Panc1 (cell line): ENCODE measurements around the gene NMRK1. TPM values are rescaled to one million over a fixed set of nuclear protein-coding genes. Genes with fewer than 3 reads are reported as not detected.

Experiments used
- ATAC-seq: fragments of 200-7000 bp; cut with Tn5 transposase; 2 replicates; pipeline ENCODE4 v1.9.1; 2020; ENCODE audit warnings: mild to moderate bottlenecking, moderate library complexity
- BruUV-seq: library from RNA; stranded (reverse); fragments of 400-500 nt; replicated peaks from 2 replicates; lab custom pipeline; 2021; lab: Mats Ljungman, UMichigan
- CTCF ChIA-PET: fragments of 300-600 bp; sonication (Branson Sonifier 250); formaldehyde crosslinking; loops from one replicate; lab custom pipeline; 2022; ENCODE audit warnings: antibody characterized with exemption; lab: Charles Lee
- POLR2A ChIA-PET: fragments of 300-600 bp; sonication (Branson Sonifier 250); formaldehyde crosslinking; loops from one replicate; lab custom pipeline; 2022; ENCODE audit warnings: antibody characterized with exemption; lab: Charles Lee
- DNase-seq: peaks from one replicate; pipeline ENCODE4 v3.0.0-alpha.2; 2010; ENCODE audit warnings: low read depth, low spot score
- H3K27ac ChIP-seq: 2 replicates; pipeline ENCODE4 v1.5.1; 2011; ENCODE audit warnings: mild to moderate bottlenecking, low read length, inconsistent platforms
- H3K27me3 ChIP-seq: fragments of 200-500 bp; sonication (Bioruptor generic); 2 replicates; pipeline ENCODE4 v1.6.0; 2014; ENCODE audit warnings: low read length, inconsistent platforms; ENCODE audit not compliant: control insufficient read depth, insufficient read depth
- H3K36me3 ChIP-seq: fragments of 200-500 bp; sonication (Bioruptor generic); 2 replicates; pipeline ENCODE4 v1.5.1; 2014; ENCODE audit warnings: inconsistent platforms, mild to moderate bottlenecking, low read length, moderate library complexity; ENCODE audit not compliant: control insufficient read depth, insufficient read depth
- H3K4me1 ChIP-seq: 2 replicates; pipeline ENCODE4 v1.5.1; 2011; ENCODE audit warnings: inconsistent platforms, mild to moderate bottlenecking, low read length, moderate library complexity; ENCODE audit not compliant: control insufficient read depth, insufficient read depth
- H3K4me3 ChIP-seq, 2 experiments: 2 replicates each; pipeline ENCODE4 v1.5.1; 2011 to 2012; ENCODE audit warnings: low read depth in 2 of 2, low read length in 2 of 2, mild to moderate bottlenecking in 2 of 2, inconsistent platforms in 1 of 2, moderate library complexity in 1 of 2
- H3K9me3 ChIP-seq: fragments of 200-500 bp; sonication (Bioruptor generic); 2 replicates; pipeline ENCODE4 v1.5.1; 2014; ENCODE audit warnings: low read depth, mild to moderate bottlenecking, inconsistent platforms, low read length, moderate library complexity; ENCODE audit not compliant: control insufficient read depth, insufficient read depth
- REST ChIP-seq, 2 experiments: IDR thresholded peaks; 2 replicates each; pipeline ENCODE4 v1.6.1; 2011 to 2012; ENCODE audit warnings: low read depth in 2 of 2, control low read depth in 1 of 2, low read length in 1 of 2, mild to moderate bottlenecking in 1 of 2, moderate library complexity in 1 of 2; ENCODE audit not compliant: insufficient read depth in 1 of 2
- SIN3A ChIP-seq: IDR thresholded peaks from 2 replicates; pipeline ENCODE4 v1.6.1; 2012; ENCODE audit warnings: low read depth, mild to moderate bottlenecking, low read length, moderate library complexity, borderline replicate concordance; ENCODE audit not compliant: insufficient read depth
- TCF7L2 ChIP-seq: IDR thresholded peaks from 2 replicates; pipeline ENCODE4 v1.6.1; 2011; ENCODE audit warnings: mild to moderate bottlenecking, low read depth, low read length, inconsistent platforms
- in situ Hi-C: cut with HindIII; loops from 2 replicates; pipeline ENCODE4 v1.10.0; 2016; ENCODE audit warnings: low sequenced_read_pairs, low pct_unique_long_range_greater_than_20kb
- intact Hi-C: fragments of 100-400 bp; cut with micrococcal nuclease; formaldehyde crosslinking; loops from one replicate; pipeline ENCODE4 v1.10.0; 2022; ENCODE audit not compliant: unreplicated experiment
- total RNA-seq: library from RNA; stranded (reverse); gene quantifications from one replicate; pipeline ENCODE4 v1.2.1, GENCODE V29; 2021; ENCODE audit not compliant: unreplicated experiment
- TF ChIP-seq, protein P1 (sequence below): fragments of 450-650 bp; IDR thresholded peaks from 2 replicates; pipeline ENCODE4 v1.5.1; 2017; ENCODE audit warnings: mild to moderate bottlenecking

NMRK1 gene
- total RNA-seq, 1 experiment from 2014 or later, result 16.0 TPM

GRCh38 chr9:75117564-75117963 lies 29.6 kb upstream of the NMRK1 start:
- no TSS peak for BruUV-seq
- no peak for ATAC-seq
- no peak for DNase-seq
- H3K4me1 ChIP-seq, result no peaks in the 10 kb centered on the region
- intact Hi-C loops (no loop called here), in situ Hi-C loops (no loop called here)
- TF ChIP-seq, protein P1, sequence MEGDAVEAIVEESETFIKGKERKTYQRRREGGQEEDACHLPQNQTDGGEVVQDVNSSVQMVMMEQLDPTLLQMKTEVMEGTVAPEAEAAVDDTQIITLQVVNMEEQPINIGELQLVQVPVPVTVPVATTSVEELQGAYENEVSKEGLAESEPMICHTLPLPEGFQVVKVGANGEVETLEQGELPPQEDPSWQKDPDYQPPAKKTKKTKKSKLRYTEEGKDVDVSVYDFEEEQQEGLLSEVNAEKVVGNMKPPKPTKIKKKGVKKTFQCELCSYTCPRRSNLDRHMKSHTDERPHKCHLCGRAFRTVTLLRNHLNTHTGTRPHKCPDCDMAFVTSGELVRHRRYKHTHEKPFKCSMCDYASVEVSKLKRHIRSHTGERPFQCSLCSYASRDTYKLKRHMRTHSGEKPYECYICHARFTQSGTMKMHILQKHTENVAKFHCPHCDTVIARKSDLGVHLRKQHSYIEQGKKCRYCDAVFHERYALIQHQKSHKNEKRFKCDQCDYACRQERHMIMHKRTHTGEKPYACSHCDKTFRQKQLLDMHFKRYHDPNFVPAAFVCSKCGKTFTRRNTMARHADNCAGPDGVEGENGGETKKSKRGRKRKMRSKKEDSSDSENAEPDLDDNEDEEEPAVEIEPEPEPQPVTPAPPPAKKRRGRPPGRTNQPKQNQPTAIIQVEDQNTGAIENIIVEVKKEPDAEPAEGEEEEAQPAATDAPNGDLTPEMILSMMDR, result no peak
- TF ChIP-seq REST (IDR thresholded peaks at IDR 0.05; ENCODE audit: insufficient read depth in 1 of 2, low read depth in 2 of 2, low read length in 1 of 2) (no peak), TCF7L2 (no peak)
- H3K36me3 ChIP-seq, result no peaks in the 10 kb centered on the region
- H3K27me3 ChIP-seq, result no peaks in the 10 kb centered on the region
- no peaks in the 10 kb centered on the region for H3K9me3 ChIP-seq
- POLR2A ChIA-PET, result no interaction called here
- CTCF ChIA-PET, result no interaction called here
- H3K27ac ChIP-seq, result no peak overlapping the region
- H3K4me3 ChIP-seq, result no peak overlapping the region

DNA sequence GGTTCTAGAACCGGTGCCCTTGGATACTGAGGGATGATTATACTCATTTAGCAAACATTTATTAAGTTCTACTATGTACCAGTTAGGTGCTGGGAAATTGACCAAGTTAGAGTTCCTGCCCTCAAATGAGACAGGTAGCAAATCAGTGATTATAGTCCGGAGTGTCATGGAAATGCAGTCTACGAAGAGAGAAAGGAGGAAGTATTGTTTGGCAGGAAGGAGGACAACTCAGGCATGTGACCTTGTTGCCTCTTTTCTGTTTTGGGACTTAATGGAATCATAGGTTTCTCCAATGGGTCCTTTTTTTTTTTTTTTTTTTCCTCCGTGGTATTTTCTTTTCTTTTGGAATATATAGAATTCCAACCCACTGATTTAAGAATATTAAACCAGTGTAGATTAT lies 28.4 kb upstream of the NMRK1 start:
- intact Hi-C loops, result no loop called here
- ChIA-PET POLR2A (no interaction called here), CTCF (no interaction called here)
- Histone ChIP-seq H3K9me3 (no peaks in the 10 kb centered on the region), H3K27ac (no peak overlapping the region), H3K36me3 (no peaks in the 10 kb centered on the region), H3K27me3 (no peaks in the 10 kb centered on the region), H3K4me3 (no peak overlapping the region), H3K4me1 (no peaks in the 10 kb centered on the region)
- BruUV-seq, result no TSS peak
- in situ Hi-C loops, result no loop called here
- DNase-seq (no peak), ATAC-seq (no peak)
- TF ChIP-seq REST (IDR thresholded peaks at IDR 0.05; ENCODE audit: insufficient read depth in 1 of 2, low read depth in 2 of 2, low read length in 1 of 2) (no peak), SIN3A (no peak)
